ENCODE results near the gene UTP14C.

Gene UTP14C

GRCh38 chr13:52006523-52007245 is 17.8 kb upstream of the UTP14C start:
- H3K27me3 ChIP-seq = no peaks in the 10 kb centered on the region; the same call in 1 of the 2 replicates
- no peak for TF ChIP-seq CTCF (IDR thresholded peaks at IDR 0.05; ENCODE audit: low read depth, low read length)
- no peak for DNase-seq
- no peak overlapping the region for H3K4me3 ChIP-seq (ENCODE audit: low read depth, low read length)
- H3K4me1 ChIP-seq = no peaks in the 10 kb centered on the region
- no peaks in the 10 kb centered on the region for H3K36me3 ChIP-seq
- H3K9me3 ChIP-seq = no peaks in the 10 kb centered on the region

- no peaks in the 10 kb centered on the region for H3K9me3 ChIP-seq
- no peaks in the 10 kb centered on the region for H3K36me3 ChIP-seq
- DNase-seq = no peak
- TF ChIP-seq CTCF (IDR thresholded peaks at IDR 0.05; ENCODE audit: low read depth, low read length) = no peak
- H3K27me3 ChIP-seq = no peaks in the 10 kb centered on the region; the same call in 1 of the 2 replicates
- no peaks in the 10 kb centered on the region for H3K4me1 ChIP-seq
- H3K4me3 ChIP-seq (ENCODE audit: low read depth, low read length) = no peak overlapping the region
These were observed 14.5 kb upstream of the UTP14C start for GRCh38 chr13:52009946-52010345.

DNA sequence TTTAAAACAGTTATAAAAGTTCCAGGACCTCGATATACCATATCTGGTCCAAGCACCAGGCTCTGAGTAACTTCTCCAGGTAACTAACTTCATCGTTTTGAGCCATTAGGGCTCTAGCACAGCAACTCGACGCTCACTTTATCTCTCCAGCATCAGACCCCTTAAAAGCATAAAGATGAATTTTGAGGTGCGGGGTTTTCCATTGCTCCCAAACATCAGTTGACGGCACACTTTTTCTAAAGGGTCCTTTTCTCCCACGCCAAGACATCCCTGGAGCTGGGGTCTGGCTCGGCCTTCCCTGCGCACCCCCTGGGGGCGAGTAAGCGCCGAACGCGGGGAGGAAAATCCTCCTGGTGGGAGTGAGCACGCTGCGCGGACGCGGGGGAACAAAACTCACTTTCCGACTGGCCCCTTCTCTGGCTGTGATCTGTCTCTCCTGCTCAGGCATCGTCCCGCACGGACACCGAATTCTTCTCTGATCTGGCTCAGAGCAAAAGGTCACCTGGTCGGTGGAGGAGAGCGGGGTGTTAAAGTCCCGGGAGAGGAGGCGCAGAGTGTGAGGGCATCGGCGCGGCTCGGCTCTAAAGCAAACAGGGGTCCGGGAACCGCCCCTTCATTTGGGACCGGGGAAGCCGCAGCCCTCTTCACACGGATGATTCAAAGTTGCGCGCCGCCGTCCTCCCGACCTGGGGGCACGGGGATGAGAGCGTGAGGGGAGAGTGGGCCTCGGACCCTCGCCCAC is 13.4 kb upstream of the UTP14C start, which contains the start of gene ATP7B:
TSS of gene ATP7B (minus strand) at position 561 of the 742 bp plus-strand sequence. CDS start at position 448, 113 bp downstream.
- no peak for TF ChIP-seq CTCF (IDR thresholded peaks at IDR 0.05; ENCODE audit: low read depth, low read length)
- no peaks in the 10 kb centered on the region; the same call in 1 of the 2 replicates for H3K27me3 ChIP-seq
- H3K9me3 ChIP-seq = no peaks in the 10 kb centered on the region
- H3K4me1 ChIP-seq = no peaks in the 10 kb centered on the region
- H3K36me3 ChIP-seq = no peaks in the 10 kb centered on the region
- DNase-seq = peak; percentile 28
- peak within 1 kb of the TSS; percentile 92 for H3K4me3 ChIP-seq (ENCODE audit: low read depth, low read length)

- H3K9me3 ChIP-seq = no peaks in the 10 kb centered on the region
- no peak for TF ChIP-seq CTCF (IDR thresholded peaks at IDR 0.05; ENCODE audit: low read depth, low read length)
- peak within 1 kb of the TSS; percentile 92 for H3K4me3 ChIP-seq (ENCODE audit: low read depth, low read length)
- no peaks in the 10 kb centered on the region for H3K36me3 ChIP-seq
- H3K4me1 ChIP-seq = no peaks in the 10 kb centered on the region
- H3K27me3 ChIP-seq = no peaks in the 10 kb centered on the region; the same call in 1 of the 2 replicates
- DNase-seq = peak; percentile 100
These were observed 12.6 kb upstream of the UTP14C start, which contains the start of gene ALG11 for GRCh38 chr13:52011632-52012511. Gene ALG11 (plus strand): TSS chr13:52012398. CDS start chr13:52012419, 21 bp downstream.

- Histone ChIP-seq H3K27me3 (no peaks in the 10 kb centered on the region; the same call in 1 of the 2 replicates), H3K4me1 (no peaks in the 10 kb centered on the region), H3K9me3 (no peaks in the 10 kb centered on the region), H3K36me3 (peaks cover 3% of the 10 kb centered on the region; the same call in 1 of the 2 replicates), H3K4me3 (ENCODE audit: low read depth, low read length) (peak overlapping the region; percentile 92)
- DNase-seq = no peak
- TF ChIP-seq CTCF (IDR thresholded peaks at IDR 0.05; ENCODE audit: low read depth, low read length) = no peak
These were observed 12.0 kb upstream of the UTP14C start for GRCh38 chr13:52012512-52012836.

Measured in BE2C (cell line).